HepG2 (cell line): ENCODE measurements around the gene PRELP. TPM values are rescaled to one million over a fixed set of nuclear protein-coding genes. Genes with fewer than 3 reads are reported as not detected.

Experiments used
- ATAC-seq: fragments of 200-7000 bp; cut with Tn5 transposase; 3 replicates; pipeline ENCODE4 v1.9.1; 2020; ENCODE audit warnings: mild to moderate bottlenecking, moderate library complexity
- BruUV-seq: library from RNA; stranded (reverse); fragments of 400-500 nt; replicated peaks from 2 replicates; lab custom pipeline; 2021; lab: Mats Ljungman, UMichigan
- CTCF ChIA-PET: fragments of 300-600 bp; formaldehyde crosslinking; extraction: SDS; loops from one replicate; lab custom pipeline; 2021; ENCODE audit warnings: low total read pairs, inconsistent platforms, low intra/inter-chr PET ratio; lab: Yijun Ruan, JAX
- POLR2A ChIA-PET: fragments of 350-600 bp; sonication (Branson Sonifier 250); formaldehyde crosslinking; loops from one replicate; lab custom pipeline; 2020; ENCODE audit warnings: antibody characterized with exemption, inconsistent platforms; lab: Yijun Ruan, JAX
- DNase-seq: peaks from one replicate; pipeline ENCODE4 v3.0.0-alpha.2; 2015; ENCODE audit warnings: low spot score
- FAIRE-seq: peaks from 3 replicates; lab custom pipeline; 2011; peaks lifted over from hg19 to GRCh38; lab: Jason Lieb, UNC
- H2AFZ ChIP-seq: one replicate; pipeline ENCODE4 v1.6.1; 2011; ENCODE audit warnings: low read length, inconsistent platforms
- H3K27ac ChIP-seq: fragments of 300-600 bp; 3 replicates; pipeline ENCODE4 v1.8.0; 2011; ENCODE audit warnings: mixed run types, mild to moderate bottlenecking, mixed read lengths, low read length, inconsistent platforms; ENCODE audit not compliant: insufficient read depth; ENCODE audit errors: extremely low read length
- H3K27me3 ChIP-seq, 2 experiments: fragments of 200-600 bp in 1 of 2; 2 replicates in 1 of 2; 3 replicates in 1 of 2; pipeline versions ENCODE4 v1.6.0 to v1.8.0; 2011; ENCODE audit warnings: low read length in 2 of 2, mild to moderate bottlenecking in 2 of 2, moderate library complexity in 2 of 2, inconsistent platforms in 1 of 2; ENCODE audit not compliant: insufficient read depth in 2 of 2, control insufficient read depth in 1 of 2
- H3K36me3 ChIP-seq, 2 experiments: fragments of 200-600 bp in 1 of 2; replicated peaks in 1 of 2; 2 replicates in 1 of 2; 3 replicates in 1 of 2; pipeline versions ENCODE4 v1.5.1 to v1.8.0; 2011; ENCODE audit warnings: low read length in 2 of 2, inconsistent platforms in 1 of 2; ENCODE audit not compliant: insufficient read depth in 2 of 2, control insufficient read depth in 1 of 2
- H3K4me1 ChIP-seq: 2 replicates; pipeline ENCODE4 v1.5.1; 2012; ENCODE audit warnings: low read length, inconsistent platforms; ENCODE audit not compliant: insufficient read depth
- H3K4me2 ChIP-seq: 2 replicates; pipeline ENCODE4 v1.6.0; 2011; ENCODE audit warnings: low read depth, low read length, inconsistent platforms
- H3K4me3 ChIP-seq, 3 experiments: fragments of 200-600 bp in 1 of 3; sonication (generic), shearing (Covaris generic) in 1 of 3; replicated peaks in 1 of 3; 2 replicates each; pipeline ENCODE4 v1.5.1; 2011 to 2016; ENCODE audit warnings: low read length in 3 of 3, inconsistent platforms in 2 of 3, low read depth in 2 of 3, mild to moderate bottlenecking in 2 of 3, control low read depth in 1 of 3, mixed read lengths in 1 of 3; ENCODE audit not compliant: insufficient read depth in 1 of 3
- H3K79me2 ChIP-seq: one replicate; pipeline ENCODE4 v1.6.1; 2011; ENCODE audit warnings: low read length, inconsistent platforms; ENCODE audit not compliant: insufficient read depth
- H3K9ac ChIP-seq: 2 replicates; pipeline ENCODE4 v1.6.0; 2011; ENCODE audit warnings: mild to moderate bottlenecking, low read depth, low read length, inconsistent platforms; ENCODE audit not compliant: insufficient read depth
- H3K9me3 ChIP-seq: 2 replicates; pipeline ENCODE4 v1.5.1; 2012; ENCODE audit warnings: mild to moderate bottlenecking, low read length
- H4K20me1 ChIP-seq: 2 replicates; pipeline ENCODE4 v1.6.0; 2011; ENCODE audit warnings: inconsistent platforms, mild to moderate bottlenecking, low read length, moderate library complexity; ENCODE audit not compliant: insufficient read depth
- HMGA1 ChIP-seq: sonication (generic); formaldehyde crosslinking; conservative IDR thresholded peaks from 2 replicates; pipeline ENCODE4 v1.4.0; 2020; ENCODE audit warnings: missing genetic modification reagents
- LCORL ChIP-seq, 2 experiments: fragments of 450-650 bp in 1 of 2; sonication (generic) in 1 of 2; formaldehyde crosslinking in 1 of 2; IDR thresholded peaks; 2 replicates each; pipeline versions ENCODE4 v1.5.0 to v1.6.1; 2017 to 2020; ENCODE audit warnings: antibody characterized with exemption in 1 of 2, missing genetic modification reagents in 1 of 2
- SAP130 ChIP-seq: IDR thresholded peaks from 2 replicates; pipeline ENCODE4 v1.6.1; 2016; ENCODE audit warnings: low read depth
- ZNF33A ChIP-seq: sonication (generic); formaldehyde crosslinking; IDR thresholded peaks from 2 replicates; pipeline ENCODE4 v1.5.1; 2020; ENCODE audit warnings: missing genetic modification reagents, mild to moderate bottlenecking, moderate library complexity, borderline replicate concordance
- ZSCAN29 ChIP-seq: sonication (generic); formaldehyde crosslinking; conservative IDR thresholded peaks from 2 replicates; pipeline ENCODE4 v1.4.0; 2020; ENCODE audit warnings: mild to moderate bottlenecking, missing genetic modification reagents
- ZZZ3 ChIP-seq: sonication (generic); formaldehyde crosslinking; IDR thresholded peaks from 2 replicates; pipeline ENCODE4 v1.4.0; 2020; ENCODE audit warnings: missing genetic modification reagents, mild to moderate bottlenecking, borderline replicate concordance
- WGBS: methylation state at CpG from one replicate; pipeline ENCODE4 v1.1.6; 2017; ENCODE audit warnings: low lambda C conversion rate; 5-methylcytosine and 5-hydroxymethylcytosine counted together
- in situ Hi-C: cut with HindIII; loops from 2 replicates; pipeline ENCODE4 v1.10.0; 2017; ENCODE audit warnings: low pct_unique_long_range_greater_than_20kb; ENCODE audit not compliant: extremely low pct_ligation_motif_present
- intact Hi-C: fragments of 100-400 bp; cut with micrococcal nuclease; formaldehyde crosslinking; loops from one replicate; pipeline ENCODE4 v1.10.0; 2022; ENCODE audit not compliant: unreplicated experiment
- polyA plus RNA-seq, 8 experiments: library from polyadenylated mRNA; depleted of rRNA in 3 of 8; stranded (reverse) in 7 of 8; unstranded in 1 of 8; fragments of >200 nt; fragmentation: Illumina TruSeq in 4 of 8; extraction: Trizol in 4 of 8; gene quantifications; 2 replicates each; pipeline versions ENCODE4 v1.2.1 to v1.2.3, GENCODE V29; 2011 to 2016; ENCODE audit warnings: low read depth in 4 of 8, missing spikeins in 1 of 8, mixed read lengths in 1 of 8; ENCODE audit not compliant: insufficient read depth in 1 of 8
- total RNA-seq, 5 experiments: library from RNA; depleted of rRNA; stranded (reverse); fragments of >200 nt; fragmentation: Illumina TruSeq; extraction: Trizol; gene quantifications; 2 replicates each; pipeline ENCODE4 v1.2.3, GENCODE V29; 2016; ENCODE audit warnings: low read depth in 1 of 5

Gene PRELP
- total and polyA plus RNA-seq, 2 of the 13 experiments (the other 11 are each of a cell fraction or from before 2014, with no cell fraction given) = not detected

GRCh38 chr1:203470240-203470639, 5.4 kb upstream of the PRELP start:
- intact Hi-C loops (no loop called here), in situ Hi-C loops (no loop called here)
- no peaks in the 10 kb centered on the region for H3K79me2 ChIP-seq
- CTCF ChIA-PET = no interaction called here
- H4K20me1 ChIP-seq = no peaks in the 10 kb centered on the region
- peaks cover 1 to 16% of the 10 kb centered on the region in 2 experiments; a peak in 3 of 5 replicates for H3K27me3 ChIP-seq
- WGBS = 5% methylated on average over 2 of the region's 5 CpGs
- H3K36me3 ChIP-seq = no peaks in the 10 kb centered on the region
- H2AFZ ChIP-seq = no peak overlapping the region
- TF ChIP-seq LCORL (IDR thresholded peaks at IDR 0.05) (0 out of 2 replicates have a peak, but pooled peaks have one; percentile 32), LCORL (CRISPR knock-in tag; IDR thresholded peaks at IDR 0.05) (no peak), HMGA1 (CRISPR knock-in tag) (no peak), SAP130 (CRISPR knock-in tag) (no peak), ZNF33A (CRISPR knock-in tag) (no peak), ZSCAN29 (no peak)
- FAIRE-seq (no peak), ATAC-seq (no peak), DNase-seq (no peak)
- POLR2A ChIA-PET = no interaction called here
- no peak overlapping the region for H3K9ac ChIP-seq
- H3K4me1 ChIP-seq = no peaks in the 10 kb centered on the region
- no peak overlapping the region for H3K4me2 ChIP-seq
- BruUV-seq = no TSS peak
- no peaks in the 10 kb centered on the region for H3K9me3 ChIP-seq
- no peak overlapping the region for H3K27ac ChIP-seq
- no peak overlapping the region for H3K4me3 ChIP-seq

GRCh38 chr1:203471841-203472240, 3.8 kb upstream of the PRELP start:
- ChIA-PET POLR2A (no interaction called here), CTCF (no interaction called here)
- no peak overlapping the region for H3K27ac ChIP-seq
- no peak overlapping the region for H2AFZ ChIP-seq
- H3K79me2 ChIP-seq = no peaks in the 10 kb centered on the region
- no peak overlapping the region for H3K9ac ChIP-seq
- WGBS = 3% methylated on average over 4 of the region's 6 CpGs
- BruUV-seq = no TSS peak
- FAIRE-seq = no peak
- no peak for DNase-seq
- no peak for TF ChIP-seq ZZZ3 (CRISPR knock-in tag)
- in situ Hi-C loops (no loop called here), intact Hi-C loops (no loop called here)
- H3K27me3 ChIP-seq = peaks cover 0 to 22% of the 10 kb centered on the region in 2 experiments; a peak in 3 of 5 replicates
- H4K20me1 ChIP-seq = no peaks in the 10 kb centered on the region
- H3K4me3 ChIP-seq = no peak overlapping the region
- H3K9me3 ChIP-seq = no peaks in the 10 kb centered on the region
- no peaks in the 10 kb centered on the region for H3K4me1 ChIP-seq
- ATAC-seq = no peak
- H3K36me3 ChIP-seq = no peaks in the 10 kb centered on the region
- no peak overlapping the region for H3K4me2 ChIP-seq
